ENCODE data around the gene FMO4. TPM values are rescaled to one million over a fixed set of nuclear protein-coding genes. Genes with fewer than 3 reads are reported as not detected.
A peak's percentile ranks its signal among the peaks of the same experiment; 100 is the strongest.

Gene FMO4
- total RNA-seq, 1 donor from 2014 or later = 1.1 TPM

DNA sequence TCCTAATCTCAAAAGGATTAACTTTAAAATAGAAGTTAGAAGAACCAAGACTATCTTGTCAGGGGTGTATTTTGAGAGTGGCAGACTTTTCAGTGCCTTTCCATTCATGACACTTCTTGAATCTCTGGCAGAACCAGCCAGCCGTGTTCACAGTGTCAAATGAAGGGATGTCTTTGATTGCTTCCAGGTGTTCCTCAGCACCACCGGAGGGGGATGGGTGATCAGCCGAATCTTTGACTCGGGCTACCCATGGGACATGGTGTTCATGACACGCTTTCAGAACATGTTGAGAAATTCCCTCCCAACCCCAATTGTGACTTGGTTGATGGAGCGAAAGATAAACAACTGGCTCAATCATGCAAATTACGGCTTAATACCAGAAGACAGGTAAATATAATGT is 33.4 kb upstream of the FMO4 start:
- no peak for FAIRE-seq

DNA sequence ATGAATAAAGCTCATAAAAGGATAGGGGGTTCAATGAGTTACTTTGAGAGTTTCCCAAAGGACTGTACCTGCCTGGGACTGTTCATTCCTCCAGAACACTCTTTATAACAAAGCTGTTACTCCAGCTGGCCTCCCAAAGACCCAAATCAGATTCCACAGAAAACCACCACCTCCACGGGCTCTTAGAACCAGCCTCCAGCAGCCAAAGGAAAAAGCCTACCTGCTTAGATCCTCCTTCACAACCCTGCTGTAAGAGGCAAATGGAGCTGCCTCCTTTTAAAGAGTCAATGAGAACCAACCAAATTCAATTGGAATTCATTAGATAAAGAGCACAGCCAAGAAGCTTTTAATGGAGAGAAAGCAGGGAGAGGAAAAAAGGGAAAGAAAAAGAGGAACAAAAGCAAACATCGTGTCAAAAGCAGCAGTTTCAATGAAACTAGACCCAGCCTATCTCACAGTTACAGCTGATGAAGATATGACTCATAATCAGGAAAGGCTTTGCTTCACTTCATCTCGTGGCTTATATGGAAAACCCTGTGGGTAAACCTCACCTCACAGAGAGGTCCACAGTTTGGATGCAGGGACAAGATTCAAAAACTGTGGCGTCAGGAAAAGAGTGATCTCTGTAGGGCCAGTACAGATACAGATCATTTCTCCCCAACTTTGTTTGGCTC is 27.8 kb upstream of the FMO4 start:
- H4K20me1 ChIP-seq (ENCODE audit: insufficient read depth, low read length) = no peaks in the 10 kb centered on the region
- FAIRE-seq (no peak), DNase-seq (ENCODE audit: low read depth) (peak; percentile 14)
- H3K27me3 ChIP-seq (ENCODE audit: insufficient read depth, low read length) = no peaks in the 10 kb centered on the region
- H3K9ac ChIP-seq (ENCODE audit: low read length) = no peak overlapping the region
- Mint-ChIP-seq H3K27ac (ENCODE audit: unreplicated experiment) (no peak overlapping the region), H3K36me3 (ENCODE audit: low read depth, unreplicated experiment) (no peaks in the 10 kb centered on the region), H3K4me3 (ENCODE audit: unreplicated experiment) (no peak overlapping the region), H3K4me1 (ENCODE audit: low read depth, unreplicated experiment) (no peaks in the 10 kb centered on the region), H3K9me3 (ENCODE audit: unreplicated experiment) (peaks cover 2% of the 10 kb centered on the region), H3K27me3 (ENCODE audit: low read depth, unreplicated experiment) (peaks cover 4% of the 10 kb centered on the region)
- H3K4me2 ChIP-seq (ENCODE audit: low read length) = peak overlapping the region; percentile 23
- no peaks in the 10 kb centered on the region for H3K36me3 ChIP-seq (ENCODE audit: insufficient read depth, low read length)
- no peak overlapping the region for H3K4me3 ChIP-seq (ENCODE audit: insufficient read depth, low read depth, low read length)
- H3K79me2 ChIP-seq (ENCODE audit: insufficient read depth, low read length) = no peaks in the 10 kb centered on the region
- no peaks in the 10 kb centered on the region for H3K9me3 ChIP-seq (ENCODE audit: insufficient read depth, low read depth, low read length)
- H3K27ac ChIP-seq (ENCODE audit: low read depth, low read length) = no peak overlapping the region
- H3K4me1 ChIP-seq (ENCODE audit: insufficient read depth, low read length) = no peaks in the 10 kb centered on the region
- TF ChIP-seq, protein P1, sequence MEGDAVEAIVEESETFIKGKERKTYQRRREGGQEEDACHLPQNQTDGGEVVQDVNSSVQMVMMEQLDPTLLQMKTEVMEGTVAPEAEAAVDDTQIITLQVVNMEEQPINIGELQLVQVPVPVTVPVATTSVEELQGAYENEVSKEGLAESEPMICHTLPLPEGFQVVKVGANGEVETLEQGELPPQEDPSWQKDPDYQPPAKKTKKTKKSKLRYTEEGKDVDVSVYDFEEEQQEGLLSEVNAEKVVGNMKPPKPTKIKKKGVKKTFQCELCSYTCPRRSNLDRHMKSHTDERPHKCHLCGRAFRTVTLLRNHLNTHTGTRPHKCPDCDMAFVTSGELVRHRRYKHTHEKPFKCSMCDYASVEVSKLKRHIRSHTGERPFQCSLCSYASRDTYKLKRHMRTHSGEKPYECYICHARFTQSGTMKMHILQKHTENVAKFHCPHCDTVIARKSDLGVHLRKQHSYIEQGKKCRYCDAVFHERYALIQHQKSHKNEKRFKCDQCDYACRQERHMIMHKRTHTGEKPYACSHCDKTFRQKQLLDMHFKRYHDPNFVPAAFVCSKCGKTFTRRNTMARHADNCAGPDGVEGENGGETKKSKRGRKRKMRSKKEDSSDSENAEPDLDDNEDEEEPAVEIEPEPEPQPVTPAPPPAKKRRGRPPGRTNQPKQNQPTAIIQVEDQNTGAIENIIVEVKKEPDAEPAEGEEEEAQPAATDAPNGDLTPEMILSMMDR (IDR thresholded peaks at IDR 0.05; ENCODE audit: insufficient read depth, low read depth, low read length) = no peak
- TF ChIP-seq EZH2 (IDR thresholded peaks at IDR 0.05; ENCODE audit: insufficient read depth, low read length) = no peak
- no peak overlapping the region for H2AFZ ChIP-seq (ENCODE audit: low read depth, low read length)

More for the DNA sequence above, 33.4 kb upstream of the FMO4 start:
- no peak overlapping the region for H3K9ac ChIP-seq (ENCODE audit: low read length)
- Mint-ChIP-seq H3K27me3 (ENCODE audit: low read depth, unreplicated experiment) (peaks cover 4% of the 10 kb centered on the region), H3K27ac (ENCODE audit: unreplicated experiment) (no peak overlapping the region), H3K4me1 (ENCODE audit: low read depth, unreplicated experiment) (no peaks in the 10 kb centered on the region), H3K9me3 (ENCODE audit: unreplicated experiment) (peaks cover 2% of the 10 kb centered on the region), H3K4me3 (ENCODE audit: unreplicated experiment) (no peak overlapping the region), H3K36me3 (ENCODE audit: low read depth, unreplicated experiment) (no peaks in the 10 kb centered on the region)
- no peaks in the 10 kb centered on the region for H4K20me1 ChIP-seq (ENCODE audit: insufficient read depth, low read length)
- H3K4me2 ChIP-seq (ENCODE audit: low read length) = no peak overlapping the region
- no peak overlapping the region for H3K27ac ChIP-seq (ENCODE audit: low read depth, low read length)
- no peaks in the 10 kb centered on the region for H3K4me1 ChIP-seq (ENCODE audit: insufficient read depth, low read length)
- no peak for DNase-seq (ENCODE audit: low read depth)
- no peak overlapping the region for H2AFZ ChIP-seq (ENCODE audit: low read depth, low read length)
- no peaks in the 10 kb centered on the region for H3K36me3 ChIP-seq (ENCODE audit: insufficient read depth, low read length)
- TF ChIP-seq, protein P1 (IDR thresholded peaks at IDR 0.05; ENCODE audit: insufficient read depth, low read depth, low read length) = no peak
- no peak for TF ChIP-seq EZH2 (IDR thresholded peaks at IDR 0.05; ENCODE audit: insufficient read depth, low read length)
- H3K79me2 ChIP-seq (ENCODE audit: insufficient read depth, low read length) = no peaks in the 10 kb centered on the region
- H3K9me3 ChIP-seq (ENCODE audit: insufficient read depth, low read depth, low read length) = no peaks in the 10 kb centered on the region
- H3K27me3 ChIP-seq (ENCODE audit: insufficient read depth, low read length) = no peaks in the 10 kb centered on the region
- no peak overlapping the region for H3K4me3 ChIP-seq (ENCODE audit: insufficient read depth, low read depth, low read length)

DNA sequence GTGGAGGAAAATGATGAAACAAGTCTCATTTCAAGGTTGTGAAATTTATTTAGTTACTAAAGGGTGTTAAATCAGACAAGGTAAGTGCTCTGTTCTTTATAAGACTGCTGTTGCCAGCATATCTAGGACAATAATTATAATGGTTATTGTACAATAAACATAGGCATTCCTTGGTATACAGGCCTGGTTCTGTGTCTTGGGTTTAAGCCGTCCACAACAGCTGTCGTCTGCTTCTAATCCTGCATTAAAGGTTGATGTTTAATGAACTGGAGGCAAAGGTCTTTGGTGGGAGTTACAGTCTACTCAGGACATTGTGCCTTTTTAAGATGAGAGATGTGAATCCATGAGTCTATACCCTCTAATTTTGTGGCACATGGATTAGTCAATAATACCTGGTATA is 23.4 kb upstream of the FMO4 start:
- H3K27me3 ChIP-seq (ENCODE audit: insufficient read depth, low read length) = peaks cover 2% of the 10 kb centered on the region
- no peak overlapping the region for H3K9ac ChIP-seq (ENCODE audit: low read length)
- H3K79me2 ChIP-seq (ENCODE audit: insufficient read depth, low read length) = no peaks in the 10 kb centered on the region
- no peak overlapping the region for H3K4me2 ChIP-seq (ENCODE audit: low read length)
- H4K20me1 ChIP-seq (ENCODE audit: insufficient read depth, low read length) = no peaks in the 10 kb centered on the region
- H3K27ac ChIP-seq (ENCODE audit: low read depth, low read length) = no peak overlapping the region
- H3K9me3 Mint-ChIP-seq (ENCODE audit: unreplicated experiment) = peaks cover 3% of the 10 kb centered on the region
- no peaks in the 10 kb centered on the region for H3K4me1 Mint-ChIP-seq (ENCODE audit: low read depth, unreplicated experiment)
- no peak for DNase-seq (ENCODE audit: low read depth)
- H3K36me3 ChIP-seq (ENCODE audit: insufficient read depth, low read length) = no peaks in the 10 kb centered on the region
- no peak overlapping the region for H3K4me3 ChIP-seq (ENCODE audit: insufficient read depth, low read depth, low read length)
- no peak for FAIRE-seq
- no peaks in the 10 kb centered on the region for H3K36me3 Mint-ChIP-seq (ENCODE audit: low read depth, unreplicated experiment)
- H3K27ac Mint-ChIP-seq (ENCODE audit: unreplicated experiment) = no peak overlapping the region
- H3K4me3 Mint-ChIP-seq (ENCODE audit: unreplicated experiment) = no peak overlapping the region
- H3K4me1 ChIP-seq (ENCODE audit: insufficient read depth, low read length) = no peaks in the 10 kb centered on the region
- H2AFZ ChIP-seq (ENCODE audit: low read depth, low read length) = no peak overlapping the region
- no peaks in the 10 kb centered on the region for H3K9me3 ChIP-seq (ENCODE audit: insufficient read depth, low read depth, low read length)
- TF ChIP-seq, protein P1 (IDR thresholded peaks at IDR 0.05; ENCODE audit: insufficient read depth, low read depth, low read length) = no peak
- TF ChIP-seq EZH2 (IDR thresholded peaks at IDR 0.05; ENCODE audit: insufficient read depth, low read length) = no peak
- no peaks in the 10 kb centered on the region for H3K27me3 Mint-ChIP-seq (ENCODE audit: low read depth, unreplicated experiment)

All from astrocyte (in vitro differentiated cells and primary cell).